ENCODE data around the gene ATP1B1.
"Not testable (repeated sequence)": the region's sequence is repeated elsewhere in the genome, so short reads cannot be mapped to it uniquely, and the experiment has no call there.

Gene ATP1B1

DNA sequence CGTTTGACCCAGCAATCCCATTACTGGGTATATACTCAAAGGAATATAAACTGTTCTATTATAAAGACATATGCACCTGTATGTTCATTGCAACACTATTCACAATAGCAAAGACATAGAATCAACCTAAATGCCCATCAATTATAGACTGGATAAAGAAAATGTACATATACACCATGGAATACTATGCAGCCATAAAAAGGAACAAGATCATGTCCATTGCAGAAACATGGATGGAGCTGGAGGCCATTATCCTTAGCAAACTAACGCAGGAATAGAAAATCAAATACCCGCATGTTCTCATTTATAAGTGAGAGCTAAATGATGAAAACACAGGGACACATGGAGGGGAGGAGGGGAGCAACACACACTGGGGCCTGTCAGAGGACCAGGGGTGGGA lies 72.9 kb downstream of the ATP1B1 start:
- not testable (repeated sequence) for H3K9me3 ChIP-seq (ENCODE audit: low read length); H3K27ac ChIP-seq (ENCODE audit: low read depth, low read length); H3K4me1 ChIP-seq (ENCODE audit: insufficient read depth, low read length); H3K27me3 ChIP-seq (ENCODE audit: control insufficient read depth in 1 of 2, insufficient read depth in 2 of 2, low read length in 2 of 2); H3K36me3 ChIP-seq (ENCODE audit: insufficient read depth, low read length); H3K4me3 ChIP-seq (ENCODE audit: low read depth in 1 of 2, low read length in 2 of 2); H3K9ac ChIP-seq (ENCODE audit: low read length)

DNA sequence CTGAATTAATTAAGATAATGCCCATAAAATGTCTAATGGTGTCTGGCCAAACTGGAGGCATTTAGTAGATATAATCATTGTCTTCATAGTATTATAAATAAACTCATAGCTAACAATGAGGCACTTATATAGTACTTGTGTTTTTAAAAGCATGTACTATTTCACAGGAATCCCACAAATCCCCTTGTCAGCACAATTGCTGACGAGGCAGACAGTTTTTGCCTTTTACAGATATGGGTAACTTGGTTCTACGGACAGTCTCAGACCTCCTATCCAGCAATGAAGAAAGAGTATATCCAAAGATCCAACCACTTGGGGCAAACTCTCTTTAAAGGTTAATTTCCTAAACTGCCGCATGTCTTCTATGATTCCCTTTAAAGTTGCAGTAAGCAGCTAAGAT lies 73.7 kb downstream of the ATP1B1 start:
- Histone ChIP-seq H3K36me3 (ENCODE audit: insufficient read depth, low read length) (no peaks in the 10 kb centered on the region), H3K4me3 (ENCODE audit: low read depth in 1 of 2, low read length in 2 of 2) (no peak overlapping the region), H3K4me1 (ENCODE audit: insufficient read depth, low read length) (no peaks in the 10 kb centered on the region), H3K9ac (ENCODE audit: low read length) (no peak overlapping the region), H3K27ac (ENCODE audit: low read depth, low read length) (no peak overlapping the region), H3K27me3 (ENCODE audit: control insufficient read depth in 1 of 2, insufficient read depth in 2 of 2, low read length in 2 of 2) (no peaks in the 10 kb centered on the region), H3K9me3 (ENCODE audit: low read length) (no peaks in the 10 kb centered on the region)

Measured in muscle layer of colon (tissue), 2 donors.